ENCODE results near the gene HYAL2. TPM values are rescaled to one million over a fixed set of nuclear protein-coding genes. Genes with fewer than 3 reads are reported as not detected.

Gene HYAL2
- polyA plus RNA-seq, 3 donors: 18.3 to 25.8 (median 18.9) TPM

DNA sequence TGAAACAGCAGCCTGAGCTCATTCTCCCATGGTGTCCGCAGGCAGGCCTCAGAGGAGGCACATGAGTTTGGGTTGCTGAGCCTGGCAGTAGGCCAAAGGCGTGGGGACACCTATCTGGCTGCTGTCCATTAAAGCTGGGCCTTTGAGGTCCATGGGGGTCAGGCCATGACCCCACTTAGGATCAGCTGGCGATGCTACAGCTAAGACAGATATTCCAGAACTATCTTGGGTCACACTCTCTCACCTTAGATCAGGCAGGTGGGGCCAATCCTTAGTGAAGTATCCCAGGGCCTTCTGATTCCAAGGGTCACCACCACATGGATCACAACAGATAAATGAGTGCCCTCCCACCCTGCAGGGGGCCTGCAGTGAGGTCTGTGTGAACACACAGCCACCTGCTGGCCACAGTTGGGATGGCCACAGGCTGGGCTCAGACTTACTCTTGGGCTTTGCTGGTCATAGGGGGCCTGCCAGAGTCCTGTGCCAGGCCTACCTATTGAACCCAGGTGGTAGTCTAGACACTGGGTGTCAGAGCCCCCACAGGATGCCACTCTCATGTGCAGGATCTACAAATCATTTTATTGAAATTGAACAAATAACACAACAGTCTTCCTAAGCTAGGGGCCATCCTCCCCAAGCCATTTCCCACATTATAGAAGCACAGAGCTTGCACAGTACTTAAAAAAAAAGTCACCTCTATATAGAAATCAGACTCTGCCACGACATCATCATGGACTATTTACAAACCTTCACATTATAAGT lies 2.0 kb upstream of the HYAL2 start:
- peak; percentile 49 to 67 (median 62) for DNase-seq
- H3K27me3 Mint-ChIP-seq (ENCODE audit: low read depth in 3 of 3): peaks cover 0 to 5% (median 2%) of the 10 kb centered on the region in 3 donors
- no peak overlapping the region for H3K4me3 Mint-ChIP-seq
- peak overlapping the region; percentile 77 to 97 for H3K27ac ChIP-seq (ENCODE audit: low read depth in 1 of 2, low read length in 2 of 2)
- no peak overlapping the region for H2AFZ ChIP-seq (ENCODE audit: insufficient read depth, low read depth, low read length, poor library complexity, severe bottlenecking)
- H3K4me1 Mint-ChIP-seq: peaks cover 72% of the 10 kb centered on the region
- 78% methylated on average over 3 of the region's 4 CpGs for WGBS (ENCODE audit: insufficient coverage)
- H3K9me3 Mint-ChIP-seq: no peaks in the 10 kb centered on the region
- TF ChIP-seq CTCF (IDR thresholded peaks at IDR 0.05): peak; percentile 99
- H3K27ac Mint-ChIP-seq: peak overlapping the region in 6 of 7 donors; percentile 46 to 89 (median 74)
- peak overlapping the region in 1 of 3 experiments; percentile 90 for H3K4me3 ChIP-seq (replicated peaks in 1 of 3; ENCODE audit: low read depth in 2 of 3, low read length in 3 of 3)
- peaks cover 34% of the 10 kb centered on the region for H3K79me2 ChIP-seq (ENCODE audit: insufficient read depth, low read length)
- peaks cover 7 to 30% of the 10 kb centered on the region in 2 donors for H3K36me3 Mint-ChIP-seq
- peaks cover 75 to 90% of the 10 kb centered on the region in 2 donors for H3K4me1 ChIP-seq (ENCODE audit: control insufficient read depth in 1 of 2, insufficient read depth in 2 of 2, low read length in 2 of 2)
- peaks cover 23% of the 10 kb centered on the region for H4K20me1 ChIP-seq (ENCODE audit: insufficient read depth, low read length)
- no peaks in the 10 kb centered on the region for H3K27me3 ChIP-seq (ENCODE audit: control insufficient read depth in 2 of 2, insufficient read depth in 2 of 2, low read length in 2 of 2)
- H3K9me3 ChIP-seq (replicated peaks in 1 of 2; ENCODE audit: control insufficient read depth in 1 of 2, insufficient read depth in 1 of 2, low read length in 2 of 2): no peaks in the 10 kb centered on the region
- intact Hi-C loops (cut with micrococcal nuclease): loop anchor here in 1 of 2 donors (2.0 kb wide), 1 partner anchor 32 kb away; the partner anchor contains the start of gene IFRD2
- peaks cover 3 to 14% of the 10 kb centered on the region in 2 donors for H3K36me3 ChIP-seq (replicated peaks in 1 of 2; ENCODE audit: control insufficient read depth in 1 of 2, insufficient read depth in 2 of 2, low read length in 2 of 2)
- H3K9ac ChIP-seq (ENCODE audit: insufficient read depth, low read length, poor library complexity, severe bottlenecking): no peak overlapping the region
- H3K4me2 ChIP-seq (replicated peaks; ENCODE audit: extremely low read depth, low read length, poor library complexity, severe bottlenecking): peak overlapping the region; percentile 87

- TF ChIP-seq CTCF (IDR thresholded peaks at IDR 0.05): no peak
- no peaks in the 10 kb centered on the region for H3K9me3 ChIP-seq (replicated peaks in 1 of 2; ENCODE audit: control insufficient read depth in 1 of 2, insufficient read depth in 1 of 2, low read length in 2 of 2)
- no peak overlapping the region for H3K9ac ChIP-seq (ENCODE audit: insufficient read depth, low read length, poor library complexity, severe bottlenecking)
- Mint-ChIP-seq H3K27ac (peak overlapping the region; percentile 84 to 99 (median 89)), H3K4me1 (peaks cover 81% of the 10 kb centered on the region), H3K9me3 (no peaks in the 10 kb centered on the region), H3K4me3 (peak overlapping the region in 1 of 2 donors; percentile 75), H3K36me3 (peaks cover 9 to 33% of the 10 kb centered on the region in 2 donors), H3K27me3 (ENCODE audit: low read depth in 3 of 3) (peaks cover 0 to 4% (median 2%) of the 10 kb centered on the region in 3 donors)
- DNase-seq: peak; percentile 29 to 61 (median 59)
- WGBS (ENCODE audit: insufficient coverage): 4% methylated on average over 2 of the region's 5 CpGs
- peak overlapping the region in 1 of 3 experiments; percentile 90 for H3K4me3 ChIP-seq (replicated peaks in 1 of 3; ENCODE audit: low read depth in 2 of 3, low read length in 3 of 3)
- peaks cover 17% of the 10 kb centered on the region for H4K20me1 ChIP-seq (ENCODE audit: insufficient read depth, low read length)
- H3K36me3 ChIP-seq (replicated peaks in 1 of 2; ENCODE audit: control insufficient read depth in 1 of 2, insufficient read depth in 2 of 2, low read length in 2 of 2): peaks cover 0 to 14% of the 10 kb centered on the region in 2 donors
- H2AFZ ChIP-seq (ENCODE audit: insufficient read depth, low read depth, low read length, poor library complexity, severe bottlenecking): no peak overlapping the region
- H3K27ac ChIP-seq (ENCODE audit: low read depth in 1 of 2, low read length in 2 of 2): peak overlapping the region; percentile 77 to 97
- intact Hi-C loops (cut with micrococcal nuclease): loop anchor here in 1 of 2 donors (2.0 kb wide), 1 partner anchor 31 kb away; the partner anchor contains the start of gene IFRD2
- peak overlapping the region; percentile 87 for H3K4me2 ChIP-seq (replicated peaks; ENCODE audit: extremely low read depth, low read length, poor library complexity, severe bottlenecking)
- no peaks in the 10 kb centered on the region for H3K27me3 ChIP-seq (ENCODE audit: control insufficient read depth in 2 of 2, insufficient read depth in 2 of 2, low read length in 2 of 2)
- H3K79me2 ChIP-seq (ENCODE audit: insufficient read depth, low read length): peaks cover 37% of the 10 kb centered on the region
- H3K4me1 ChIP-seq (ENCODE audit: control insufficient read depth in 1 of 2, insufficient read depth in 2 of 2, low read length in 2 of 2): peaks cover 82 to 92% of the 10 kb centered on the region in 2 donors
Observed at GRCh38 chr3:50323614-50324199, 1.2 kb upstream of the HYAL2 start.

All from CD14-positive monocyte (primary cell).